HepG2 (cell line): ENCODE results near the gene RAE1. TPM values are rescaled to one million over a fixed set of nuclear protein-coding genes. Genes with fewer than 3 reads are reported as not detected.

Experiments
- ATAC-seq: fragments of 200-7000 bp; cut with Tn5 transposase; 3 replicates; pipeline ENCODE4 v1.9.1; 2020; ENCODE audit warnings: mild to moderate bottlenecking, moderate library complexity
- BruUV-seq: library from RNA; stranded (reverse); fragments of 400-500 nt; replicated peaks from 2 replicates; lab custom pipeline; 2021; lab: Mats Ljungman, UMichigan
- CTCF ChIA-PET: fragments of 300-600 bp; formaldehyde crosslinking; extraction: SDS; loops from one replicate; lab custom pipeline; 2021; ENCODE audit warnings: low total read pairs, inconsistent platforms, low intra/inter-chr PET ratio; lab: Yijun Ruan, JAX
- POLR2A ChIA-PET: fragments of 350-600 bp; sonication (Branson Sonifier 250); formaldehyde crosslinking; loops from one replicate; lab custom pipeline; 2020; ENCODE audit warnings: antibody characterized with exemption, inconsistent platforms; lab: Yijun Ruan, JAX
- DNase-seq: peaks from one replicate; pipeline ENCODE4 v3.0.0-alpha.2; 2015; ENCODE audit warnings: low spot score
- FAIRE-seq: peaks from 3 replicates; lab custom pipeline; 2011; peaks lifted over from hg19 to GRCh38; lab: Jason Lieb, UNC
- H2AFZ ChIP-seq: one replicate; pipeline ENCODE4 v1.6.1; 2011; ENCODE audit warnings: low read length, inconsistent platforms
- H3K27ac ChIP-seq: fragments of 300-600 bp; 3 replicates; pipeline ENCODE4 v1.8.0; 2011; ENCODE audit warnings: mixed run types, mild to moderate bottlenecking, mixed read lengths, low read length, inconsistent platforms; ENCODE audit not compliant: insufficient read depth; ENCODE audit errors: extremely low read length
- H3K27me3 ChIP-seq, 2 experiments: fragments of 200-600 bp in 1 of 2; 2 replicates in 1 of 2; 3 replicates in 1 of 2; pipeline versions ENCODE4 v1.6.0 to v1.8.0; 2011; ENCODE audit warnings: low read length in 2 of 2, mild to moderate bottlenecking in 2 of 2, moderate library complexity in 2 of 2, inconsistent platforms in 1 of 2; ENCODE audit not compliant: insufficient read depth in 2 of 2, control insufficient read depth in 1 of 2
- H3K36me3 ChIP-seq, 2 experiments: fragments of 200-600 bp in 1 of 2; replicated peaks in 1 of 2; 2 replicates in 1 of 2; 3 replicates in 1 of 2; pipeline versions ENCODE4 v1.5.1 to v1.8.0; 2011; ENCODE audit warnings: low read length in 2 of 2, inconsistent platforms in 1 of 2; ENCODE audit not compliant: insufficient read depth in 2 of 2, control insufficient read depth in 1 of 2
- H3K4me1 ChIP-seq: 2 replicates; pipeline ENCODE4 v1.5.1; 2012; ENCODE audit warnings: low read length, inconsistent platforms; ENCODE audit not compliant: insufficient read depth
- H3K4me2 ChIP-seq: 2 replicates; pipeline ENCODE4 v1.6.0; 2011; ENCODE audit warnings: low read depth, low read length, inconsistent platforms
- H3K4me3 ChIP-seq, 3 experiments: fragments of 200-600 bp in 1 of 3; sonication (generic), shearing (Covaris generic) in 1 of 3; replicated peaks in 1 of 3; 2 replicates each; pipeline ENCODE4 v1.5.1; 2011 to 2016; ENCODE audit warnings: low read length in 3 of 3, inconsistent platforms in 2 of 3, low read depth in 2 of 3, mild to moderate bottlenecking in 2 of 3, control low read depth in 1 of 3, mixed read lengths in 1 of 3; ENCODE audit not compliant: insufficient read depth in 1 of 3
- H3K79me2 ChIP-seq: one replicate; pipeline ENCODE4 v1.6.1; 2011; ENCODE audit warnings: low read length, inconsistent platforms; ENCODE audit not compliant: insufficient read depth
- H3K9ac ChIP-seq: 2 replicates; pipeline ENCODE4 v1.6.0; 2011; ENCODE audit warnings: mild to moderate bottlenecking, low read depth, low read length, inconsistent platforms; ENCODE audit not compliant: insufficient read depth
- H3K9me3 ChIP-seq: 2 replicates; pipeline ENCODE4 v1.5.1; 2012; ENCODE audit warnings: mild to moderate bottlenecking, low read length
- H4K20me1 ChIP-seq: 2 replicates; pipeline ENCODE4 v1.6.0; 2011; ENCODE audit warnings: inconsistent platforms, mild to moderate bottlenecking, low read length, moderate library complexity; ENCODE audit not compliant: insufficient read depth
- CHD2 ChIP-seq: IDR thresholded peaks from 2 replicates; pipeline ENCODE4 v1.6.1; 2011; ENCODE audit warnings: low read depth, low read length, improper control_type of control experiment
- CHD4 ChIP-seq: fragments of 200-600 bp; sonication (generic); IDR thresholded peaks from 2 replicates; pipeline ENCODE4 v1.7.0; 2017; ENCODE audit warnings: mild to moderate bottlenecking, low read length, borderline replicate concordance
- GLI4 ChIP-seq: sonication (generic); formaldehyde crosslinking; IDR thresholded peaks from 2 replicates; pipeline ENCODE4 v1.5.1; 2020; ENCODE audit warnings: missing genetic modification reagents, mild to moderate bottlenecking, moderate library complexity, borderline replicate concordance
- IKZF5 ChIP-seq: IDR thresholded peaks from 2 replicates; pipeline ENCODE4 v1.6.1; 2018; ENCODE audit warnings: missing genetic modification reagents, mild to moderate bottlenecking, missing compliant biosample characterization
- NR2F6 ChIP-seq, 2 experiments: IDR thresholded peaks; 2 replicates each; pipeline ENCODE4 v1.6.1; 2016; ENCODE audit warnings: antibody characterized with exemption in 1 of 2, mild to moderate bottlenecking in 1 of 2
- ONECUT2 ChIP-seq: sonication (generic); formaldehyde crosslinking; IDR thresholded peaks from 2 replicates; pipeline ENCODE4 v1.4.0; 2020; ENCODE audit warnings: missing genetic modification reagents
- RBM22 ChIP-seq: fragments of 200-400 bp; formaldehyde crosslinking; optimal IDR thresholded peaks from 2 replicates; pipeline ENCODE3; 2017; ENCODE audit warnings: mild to moderate bottlenecking, low read length, moderate library complexity
- ZFP36L2 ChIP-seq: sonication (generic); formaldehyde crosslinking; IDR thresholded peaks from 2 replicates; pipeline ENCODE4 v1.4.0; 2020; ENCODE audit warnings: missing genetic modification reagents
- ZFP41 ChIP-seq: sonication (generic); formaldehyde crosslinking; IDR thresholded peaks from 2 replicates; pipeline ENCODE4 v1.4.0; 2020; ENCODE audit warnings: mild to moderate bottlenecking, missing genetic modification reagents, borderline replicate concordance
- WGBS: methylation state at CpG from one replicate; pipeline ENCODE4 v1.1.6; 2017; ENCODE audit warnings: low lambda C conversion rate; 5-methylcytosine and 5-hydroxymethylcytosine counted together
- in situ Hi-C: cut with HindIII; loops from 2 replicates; pipeline ENCODE4 v1.10.0; 2017; ENCODE audit warnings: low pct_unique_long_range_greater_than_20kb; ENCODE audit not compliant: extremely low pct_ligation_motif_present
- intact Hi-C: fragments of 100-400 bp; cut with micrococcal nuclease; formaldehyde crosslinking; loops from one replicate; pipeline ENCODE4 v1.10.0; 2022; ENCODE audit not compliant: unreplicated experiment
- polyA plus RNA-seq, 8 experiments: library from polyadenylated mRNA; depleted of rRNA in 3 of 8; stranded (reverse) in 7 of 8; unstranded in 1 of 8; fragments of >200 nt; fragmentation: Illumina TruSeq in 4 of 8; extraction: Trizol in 4 of 8; gene quantifications; 2 replicates each; pipeline versions ENCODE4 v1.2.1 to v1.2.3, GENCODE V29; 2011 to 2016; ENCODE audit warnings: low read depth in 4 of 8, missing spikeins in 1 of 8, mixed read lengths in 1 of 8; ENCODE audit not compliant: insufficient read depth in 1 of 8
- total RNA-seq, 5 experiments: library from RNA; depleted of rRNA; stranded (reverse); fragments of >200 nt; fragmentation: Illumina TruSeq; extraction: Trizol; gene quantifications; 2 replicates each; pipeline ENCODE4 v1.2.3, GENCODE V29; 2016; ENCODE audit warnings: low read depth in 1 of 5

RAE1 gene
- total and polyA plus RNA-seq, 2 of the 13 experiments (the other 11 are each of a cell fraction or from before 2014, with no cell fraction given): 36.1 to 72.9 TPM

GRCh38 chr20:57375652-57376230 is 24.7 kb downstream of the RAE1 start:
- H3K79me2 ChIP-seq: no peaks in the 10 kb centered on the region
- no peak for DNase-seq
- no peak overlapping the region for H3K27ac ChIP-seq
- no peak for FAIRE-seq
- 97% methylated on average over 10 of the region's 10 CpGs for WGBS
- H4K20me1 ChIP-seq: no peaks in the 10 kb centered on the region
- no peak overlapping the region for H2AFZ ChIP-seq
- H3K9ac ChIP-seq: no peak overlapping the region
- CTCF ChIA-PET: no interaction called here
- POLR2A ChIA-PET: no interaction called here
- in situ Hi-C loops: loop anchor here (25.0 kb wide), 1 partner anchor 837 kb away; no protein-coding TSS in a partner anchor
- BruUV-seq: no TSS peak
- H3K9me3 ChIP-seq: no peaks in the 10 kb centered on the region
- H3K27me3 ChIP-seq: no peaks in the 10 kb centered on the region
- no peak overlapping the region for H3K4me2 ChIP-seq
- TF ChIP-seq RBM22 (peak; percentile 34), IKZF5 (CRISPR knock-in tag) (no peak), NR2F6 (IDR thresholded peaks at IDR 0.05) (no peak), NR2F6 (CRISPR knock-in tag; IDR thresholded peaks at IDR 0.05) (no peak)
- no peaks in the 10 kb centered on the region for H3K4me1 ChIP-seq
- peaks cover 69 to 88% of the 10 kb centered on the region in 2 experiments for H3K36me3 ChIP-seq
- intact Hi-C loops: no loop called here
- no peak overlapping the region for H3K4me3 ChIP-seq
- ATAC-seq: no peak; the same call in 2 of the 3 replicates

GRCh38 chr20:57377350-57377749 is 26.3 kb downstream of the RAE1 start:
- CTCF ChIA-PET: no interaction called here
- no peak overlapping the region for H3K4me2 ChIP-seq
- TF ChIP-seq GLI4 (no peak), RBM22 (peak; percentile 56), ONECUT2 (CRISPR knock-in tag) (no peak), CHD4 (no peak), ZFP36L2 (CRISPR knock-in tag) (no peak), ZFP41 (no peak), CHD2 (no peak)
- TF ChIP-seq, all 625 proteins: peak for 1
- intact Hi-C loops (no loop called here), in situ Hi-C loops (loop anchor here (25.0 kb wide), 1 partner anchor 835 kb away; no protein-coding TSS in a partner anchor)
- no peak overlapping the region for H3K9ac ChIP-seq
- no peak for FAIRE-seq
- H3K27ac ChIP-seq: no peak overlapping the region
- 0 out of 2 replicates have a peak, but pooled peaks cover 4% of the 10 kb centered on the region for H4K20me1 ChIP-seq
- DNase-seq: no peak
- H3K79me2 ChIP-seq: no peaks in the 10 kb centered on the region
- no peaks in the 10 kb centered on the region for H3K4me1 ChIP-seq
- no peak overlapping the region for H2AFZ ChIP-seq
- no TSS peak for BruUV-seq
- 91% methylated on average over 13 of the region's 13 CpGs for WGBS
- no peak for ATAC-seq
- POLR2A ChIA-PET: no interaction called here
- no peak overlapping the region for H3K4me3 ChIP-seq
- H3K27me3 ChIP-seq: no peaks in the 10 kb centered on the region
- H3K9me3 ChIP-seq: no peaks in the 10 kb centered on the region
- peaks cover 56 to 72% of the 10 kb centered on the region in 2 experiments for H3K36me3 ChIP-seq
